ENCODE results near the gene ZNF621.

- no peak for TF ChIP-seq CTCF (IDR thresholded peaks at IDR 0.05)
- TF ChIP-seq POLR2A (IDR thresholded peaks at IDR 0.05), result no peak
These were observed 9.5 kb downstream of the ZNF621 start for GRCh38 chr3:40534283-40534682.
